WTC11 (cell line): Measurements from ENCODE around the gene TMEM236. TPM values are rescaled to one million over a fixed set of nuclear protein-coding genes. Genes with fewer than 3 reads are reported as not detected.

Source experiments
- ATAC-seq: fragments of 200-7000 bp; cut with Tn5 transposase; 2 replicates; pipeline ENCODE4 v1.10.0; 2021; ENCODE audit warnings: mild to moderate bottlenecking, moderate library complexity
- CTCF ChIA-PET: fragments of 300-600 bp; sonication (Branson Sonifier 250); formaldehyde crosslinking; loops from one replicate; lab custom pipeline; 2021; ENCODE audit warnings: antibody characterized with exemption; lab: Charles Lee
- POLR2A ChIA-PET: fragments of 350-600 bp; sonication (Branson Sonifier 250); formaldehyde crosslinking; loops from one replicate; lab custom pipeline; 2021; ENCODE audit warnings: antibody characterized with exemption; lab: Charles Lee
- DNase-seq: peaks from one replicate; pipeline ENCODE4 v3.0.0; 2021; ENCODE audit warnings: low spot score
- H3K27ac Mint-ChIP-seq: 2 replicates; pipeline ENCODE4 v1.8.0; 2021; ENCODE audit warnings: mixed read lengths
- H3K27me3 Mint-ChIP-seq: 2 replicates; pipeline ENCODE4 v1.8.0; 2021; ENCODE audit warnings: low read depth, mild to moderate bottlenecking, moderate library complexity, mixed read lengths
- H3K36me3 Mint-ChIP-seq: 2 replicates; pipeline ENCODE4 v1.8.0; 2021; ENCODE audit warnings: mixed read lengths
- H3K4me1 Mint-ChIP-seq: 2 replicates; pipeline ENCODE4 v1.8.0; 2022; ENCODE audit warnings: mixed read lengths
- H3K4me3 Mint-ChIP-seq: 2 replicates; pipeline ENCODE4 v1.8.0; 2021; ENCODE audit warnings: mild to moderate bottlenecking, moderate library complexity, mixed read lengths
- H3K9me3 Mint-ChIP-seq: 2 replicates; pipeline ENCODE4 v1.8.0; 2021; ENCODE audit warnings: mixed read lengths
- AR ChIP-seq: fragments of 250-450 bp; sonication (Bioruptor Pico); IDR thresholded peaks from 2 replicates; pipeline ENCODE4 v1.9.0; 2021; ENCODE audit warnings: mild to moderate bottlenecking
- E2F5 ChIP-seq: sonication (generic); formaldehyde crosslinking; IDR thresholded peaks from 2 replicates; pipeline ENCODE4 v1.8.1; 2022; ENCODE audit warnings: mild to moderate bottlenecking, moderate library complexity, missing genetic modification reagents
- ELF4 ChIP-seq: sonication (generic); formaldehyde crosslinking; IDR thresholded peaks from 2 replicates; pipeline ENCODE4 v1.8.1; 2022; ENCODE audit warnings: low read depth, mild to moderate bottlenecking, moderate library complexity, missing genetic modification reagents
- EMX1 ChIP-seq: fragments of 250-450 bp; sonication (Bioruptor Pico); IDR thresholded peaks from 2 replicates; pipeline ENCODE4 v1.8.0; 2021; ENCODE audit warnings: mild to moderate bottlenecking
- ESRRA ChIP-seq: sonication (generic); formaldehyde crosslinking; IDR thresholded peaks from 2 replicates; pipeline ENCODE4 v1.8.1; 2022; ENCODE audit warnings: mild to moderate bottlenecking, missing genetic modification reagents, borderline replicate concordance
- FOXJ3 ChIP-seq: sonication (generic); formaldehyde crosslinking; IDR thresholded peaks from 2 replicates; pipeline ENCODE4 v1.9.0; 2021; ENCODE audit warnings: missing genetic modification reagents, mild to moderate bottlenecking, borderline replicate concordance
- FOXP1 ChIP-seq: sonication (generic); formaldehyde crosslinking; IDR thresholded peaks from 2 replicates; pipeline ENCODE4 v1.8.0; 2022; ENCODE audit warnings: missing genetic modification reagents, mild to moderate bottlenecking, moderate library complexity, borderline replicate concordance
- IRF2 ChIP-seq: sonication (generic); formaldehyde crosslinking; IDR thresholded peaks from 2 replicates; pipeline ENCODE4 v1.8.0; 2022; ENCODE audit warnings: low read depth, missing genetic modification reagents, borderline replicate concordance
- JAZF1 ChIP-seq: fragments of 250-450 bp; sonication (Bioruptor Pico); IDR thresholded peaks from 2 replicates; pipeline ENCODE4 v1.9.0; 2021; ENCODE audit warnings: moderate library complexity, mild to moderate bottlenecking, inconsistent platforms
- MAX ChIP-seq: sonication (generic); formaldehyde crosslinking; IDR thresholded peaks from 2 replicates; pipeline ENCODE4 v1.8.0; 2022; ENCODE audit warnings: mild to moderate bottlenecking, missing genetic modification reagents
- NFATC4 ChIP-seq: fragments of 250-450 bp; sonication (Bioruptor Pico); IDR thresholded peaks from 2 replicates; pipeline ENCODE4 v1.9.0; 2021; ENCODE audit warnings: mild to moderate bottlenecking
- NFYB ChIP-seq: sonication (generic); formaldehyde crosslinking; conservative IDR thresholded peaks from 2 replicates; pipeline ENCODE4 v1.8.0; 2022; ENCODE audit warnings: low read depth, missing genetic modification reagents
- total RNA-seq: library from RNA; stranded (reverse); gene quantifications from 3 replicates; pipeline ENCODE4 v1.2.3, GENCODE V29; 2021
- TF ChIP-seq, protein P1 (sequence below): fragments of 200-600 bp; IDR thresholded peaks from 2 replicates; pipeline ENCODE4 v1.8.0; 2022; ENCODE audit warnings: antibody characterized with exemption
- TF ChIP-seq, protein P2 (sequence below): sonication (generic); formaldehyde crosslinking; IDR thresholded peaks from 2 replicates; pipeline ENCODE4 v1.8.1; 2022; ENCODE audit warnings: mild to moderate bottlenecking, missing genetic modification reagents, moderate library complexity, borderline replicate concordance
- TF ChIP-seq, protein P3 (sequence below): sonication (generic); formaldehyde crosslinking; IDR thresholded peaks from 2 replicates; pipeline ENCODE4 v1.8.1; 2023; ENCODE audit warnings: mild to moderate bottlenecking, missing genetic modification reagents
- TF ChIP-seq, protein P4 (sequence below): sonication (generic); formaldehyde crosslinking; IDR thresholded peaks from 2 replicates; pipeline ENCODE4 v1.8.0; 2022; ENCODE audit warnings: mild to moderate bottlenecking, missing genetic modification reagents

TMEM236 gene
- total RNA-seq, 1 experiment from 2014 or later: 0.04 TPM

DNA sequence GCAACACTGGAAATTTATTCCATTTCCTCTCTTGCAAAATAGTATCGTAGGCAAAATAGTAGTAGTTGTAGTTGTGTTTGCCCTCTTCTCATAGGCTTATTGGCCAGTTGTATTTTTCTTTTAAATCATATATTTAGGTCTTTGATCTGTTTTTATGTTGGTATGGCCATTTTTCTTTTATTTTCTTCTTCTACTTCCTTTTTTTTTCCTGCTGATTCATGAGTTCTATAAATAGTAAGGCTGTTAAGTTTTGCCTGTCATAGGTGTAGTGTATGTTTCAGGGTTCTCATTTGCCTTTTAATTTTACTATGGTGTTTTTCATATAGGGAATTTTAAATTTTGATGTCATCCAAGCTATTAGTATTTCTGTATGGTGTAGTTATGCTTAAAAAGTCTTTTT is 31.8 kb downstream of the TMEM236 start (continued):
- TF ChIP-seq, protein P1, sequence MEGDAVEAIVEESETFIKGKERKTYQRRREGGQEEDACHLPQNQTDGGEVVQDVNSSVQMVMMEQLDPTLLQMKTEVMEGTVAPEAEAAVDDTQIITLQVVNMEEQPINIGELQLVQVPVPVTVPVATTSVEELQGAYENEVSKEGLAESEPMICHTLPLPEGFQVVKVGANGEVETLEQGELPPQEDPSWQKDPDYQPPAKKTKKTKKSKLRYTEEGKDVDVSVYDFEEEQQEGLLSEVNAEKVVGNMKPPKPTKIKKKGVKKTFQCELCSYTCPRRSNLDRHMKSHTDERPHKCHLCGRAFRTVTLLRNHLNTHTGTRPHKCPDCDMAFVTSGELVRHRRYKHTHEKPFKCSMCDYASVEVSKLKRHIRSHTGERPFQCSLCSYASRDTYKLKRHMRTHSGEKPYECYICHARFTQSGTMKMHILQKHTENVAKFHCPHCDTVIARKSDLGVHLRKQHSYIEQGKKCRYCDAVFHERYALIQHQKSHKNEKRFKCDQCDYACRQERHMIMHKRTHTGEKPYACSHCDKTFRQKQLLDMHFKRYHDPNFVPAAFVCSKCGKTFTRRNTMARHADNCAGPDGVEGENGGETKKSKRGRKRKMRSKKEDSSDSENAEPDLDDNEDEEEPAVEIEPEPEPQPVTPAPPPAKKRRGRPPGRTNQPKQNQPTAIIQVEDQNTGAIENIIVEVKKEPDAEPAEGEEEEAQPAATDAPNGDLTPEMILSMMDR: no peak
- TF ChIP-seq, protein P2, sequence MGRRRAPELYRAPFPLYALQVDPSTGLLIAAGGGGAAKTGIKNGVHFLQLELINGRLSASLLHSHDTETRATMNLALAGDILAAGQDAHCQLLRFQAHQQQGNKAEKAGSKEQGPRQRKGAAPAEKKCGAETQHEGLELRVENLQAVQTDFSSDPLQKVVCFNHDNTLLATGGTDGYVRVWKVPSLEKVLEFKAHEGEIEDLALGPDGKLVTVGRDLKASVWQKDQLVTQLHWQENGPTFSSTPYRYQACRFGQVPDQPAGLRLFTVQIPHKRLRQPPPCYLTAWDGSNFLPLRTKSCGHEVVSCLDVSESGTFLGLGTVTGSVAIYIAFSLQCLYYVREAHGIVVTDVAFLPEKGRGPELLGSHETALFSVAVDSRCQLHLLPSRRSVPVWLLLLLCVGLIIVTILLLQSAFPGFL (CRISPR knock-in tag): no peak
- no peak for TF ChIP-seq FOXJ3 (CRISPR knock-in tag)
- TF ChIP-seq EMX1 (CRISPR knock-in tag): no peak

GRCh38 chr10:17784688-17785087 is 32.7 kb downstream of the TMEM236 start:
- Mint-ChIP-seq H3K27ac (no peak overlapping the region), H3K9me3 (peaks cover 4% of the 10 kb centered on the region; the same call in 1 of the 2 replicates), H3K4me1 (peaks cover 5% of the 10 kb centered on the region), H3K4me3 (no peak overlapping the region), H3K36me3 (no peaks in the 10 kb centered on the region), H3K27me3 (no peaks in the 10 kb centered on the region; the same call in 1 of the 2 replicates)
- no peak for ATAC-seq
- no peak for DNase-seq
- CTCF ChIA-PET: interaction anchor here (0.6 to 1.8 kb wide), 3 partner anchors 16 to 173 kb away, joined by 3 to 5 read pairs (median 5); no protein-coding TSS in a partner anchor
- no peak for TF ChIP-seq ESRRA
- TF ChIP-seq, protein P3, sequence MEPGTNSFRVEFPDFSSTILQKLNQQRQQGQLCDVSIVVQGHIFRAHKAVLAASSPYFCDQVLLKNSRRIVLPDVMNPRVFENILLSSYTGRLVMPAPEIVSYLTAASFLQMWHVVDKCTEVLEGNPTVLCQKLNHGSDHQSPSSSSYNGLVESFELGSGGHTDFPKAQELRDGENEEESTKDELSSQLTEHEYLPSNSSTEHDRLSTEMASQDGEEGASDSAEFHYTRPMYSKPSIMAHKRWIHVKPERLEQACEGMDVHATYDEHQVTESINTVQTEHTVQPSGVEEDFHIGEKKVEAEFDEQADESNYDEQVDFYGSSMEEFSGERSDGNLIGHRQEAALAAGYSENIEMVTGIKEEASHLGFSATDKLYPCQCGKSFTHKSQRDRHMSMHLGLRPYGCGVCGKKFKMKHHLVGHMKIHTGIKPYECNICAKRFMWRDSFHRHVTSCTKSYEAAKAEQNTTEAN (CRISPR knock-in tag): no peak
- TF ChIP-seq EMX1 (CRISPR knock-in tag): no peak
- TF ChIP-seq AR (CRISPR knock-in tag): no peak
- TF ChIP-seq JAZF1 (CRISPR knock-in tag): no peak
- no peak for TF ChIP-seq E2F5 (CRISPR knock-in tag)
- no peak for TF ChIP-seq IRF2 (CRISPR knock-in tag)
- no peak for TF ChIP-seq NFATC4 (CRISPR knock-in tag)
- no peak for TF ChIP-seq FOXJ3 (CRISPR knock-in tag)
- TF ChIP-seq NFYB (CRISPR knock-in tag): no peak
- POLR2A ChIA-PET: no interaction called here

DNA sequence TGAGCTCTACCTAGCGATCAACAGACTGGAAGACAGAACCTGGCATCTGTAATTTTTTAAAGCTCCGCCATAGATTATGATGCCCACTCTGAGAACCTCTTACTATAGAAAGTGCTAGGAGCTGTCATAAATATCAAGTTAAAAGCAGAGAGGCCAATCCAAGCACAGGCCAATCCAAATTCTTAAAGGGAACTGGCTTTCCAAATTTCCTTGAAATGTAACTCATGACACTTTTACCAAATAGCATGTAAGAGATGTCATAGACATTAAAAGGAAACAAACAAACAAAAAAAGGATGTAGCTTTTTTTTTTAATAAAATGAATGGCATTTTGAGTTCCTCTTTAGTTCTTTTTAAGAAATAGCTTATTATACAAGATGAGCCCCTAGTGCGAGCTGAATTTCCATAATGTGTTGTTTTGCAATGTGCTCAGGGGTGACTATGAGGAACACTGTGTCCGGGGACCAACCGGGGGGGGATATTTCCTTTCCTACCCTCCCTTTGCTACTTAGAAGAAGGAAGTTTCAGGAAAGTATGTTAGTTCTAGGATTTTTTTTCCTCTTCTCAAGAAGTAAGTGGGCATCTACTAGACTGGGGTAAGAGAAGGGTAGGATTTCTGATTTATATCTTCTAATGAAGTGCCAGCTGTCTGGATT is 33.4 kb downstream of the TMEM236 start:
- H3K27ac Mint-ChIP-seq: no peak overlapping the region
- ChIA-PET CTCF (interaction anchor here (0.6 to 1.8 kb wide), 3 partner anchors 16 to 174 kb away, joined by 3 to 5 read pairs (median 5); no protein-coding TSS in a partner anchor), POLR2A (no interaction called here)
- peaks cover 5% of the 10 kb centered on the region for H3K4me1 Mint-ChIP-seq
- H3K27me3 Mint-ChIP-seq: no peaks in the 10 kb centered on the region
- H3K4me3 Mint-ChIP-seq: no peak overlapping the region
- H3K36me3 Mint-ChIP-seq: no peaks in the 10 kb centered on the region
- TF ChIP-seq, protein P4, sequence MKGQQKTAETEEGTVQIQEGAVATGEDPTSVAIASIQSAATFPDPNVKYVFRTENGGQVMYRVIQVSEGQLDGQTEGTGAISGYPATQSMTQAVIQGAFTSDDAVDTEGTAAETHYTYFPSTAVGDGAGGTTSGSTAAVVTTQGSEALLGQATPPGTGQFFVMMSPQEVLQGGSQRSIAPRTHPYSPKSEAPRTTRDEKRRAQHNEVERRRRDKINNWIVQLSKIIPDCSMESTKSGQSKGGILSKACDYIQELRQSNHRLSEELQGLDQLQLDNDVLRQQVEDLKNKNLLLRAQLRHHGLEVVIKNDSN (CRISPR knock-in tag): no peak
- TF ChIP-seq FOXP1 (CRISPR knock-in tag): no peak
- no peak for TF ChIP-seq MAX (CRISPR knock-in tag)
- TF ChIP-seq ELF4 (CRISPR knock-in tag): no peak
- DNase-seq: no peak
- no peak for ATAC-seq
- peaks cover 2% of the 10 kb centered on the region; the same call in 1 of the 2 replicates for H3K9me3 Mint-ChIP-seq
